GM21717 (cell line): ENCODE data around the gene IPCEF1.
"Not testable (repeated sequence)": the region's sequence is repeated elsewhere in the genome, so short reads cannot be mapped to it uniquely, and the experiment has no call there.

ENCODE experiments used
- ATAC-seq: cut with Tn5 transposase; IDR thresholded peaks from one replicate; pipeline ENCODE4 v1.9.1; 2021; ENCODE audit warnings: mild to moderate bottlenecking, moderate library complexity; ENCODE audit not compliant: unreplicated experiment

IPCEF1 gene

GRCh38 chr6:154249499-154250298 is 106.9 kb downstream of the IPCEF1 start:
- peak; percentile 62 for ATAC-seq

- ATAC-seq = peak; percentile 40
Measured at GRCh38 chr6:154247119-154247861, 109.3 kb downstream of the IPCEF1 start.

GRCh38 chr6:154246723-154247118 is 109.9 kb downstream of the IPCEF1 start:
- no peak for ATAC-seq

GRCh38 chr6:154245506-154245905 is 111.1 kb downstream of the IPCEF1 start:
- ATAC-seq = no peak

- no peak for ATAC-seq
Measured at GRCh38 chr6:154243793-154244750, 112.5 kb downstream of the IPCEF1 start.

GRCh38 chr6:154242617-154243357 is 113.8 kb downstream of the IPCEF1 start:
- no peak for ATAC-seq

- no peak for ATAC-seq
Measured at GRCh38 chr6:154241581-154241980, 115.0 kb downstream of the IPCEF1 start.

- not testable (repeated sequence) for ATAC-seq
Measured at GRCh38 chr6:154241061-154241460, 115.5 kb downstream of the IPCEF1 start.

GRCh38 chr6:154239392-154239791 is 117.2 kb downstream of the IPCEF1 start:
- peak; percentile 45 for ATAC-seq

GRCh38 chr6:154238831-154239230 is 117.8 kb downstream of the IPCEF1 start:
- ATAC-seq = no peak

GRCh38 chr6:154236646-154237301 is 119.8 kb downstream of the IPCEF1 start:
- ATAC-seq = no peak

- peak; percentile 61 for ATAC-seq
Measured at GRCh38 chr6:154234019-154234772, 122.4 kb downstream of the IPCEF1 start.

GRCh38 chr6:154233383-154233782 is 123.2 kb downstream of the IPCEF1 start:
- ATAC-seq = no peak

- ATAC-seq = no peak
Measured at GRCh38 chr6:154232013-154232910, 124.3 kb downstream of the IPCEF1 start.

- no peak for ATAC-seq
Measured at GRCh38 chr6:154230910-154231595, 125.5 kb downstream of the IPCEF1 start.

- ATAC-seq = no peak
Measured at GRCh38 chr6:154230393-154230792, 126.2 kb downstream of the IPCEF1 start.

GRCh38 chr6:154229786-154230185 is 126.8 kb downstream of the IPCEF1 start:
- peak; percentile 76 for ATAC-seq
